ENCODE data around the gene ZNF330.
"Not testable (repeated sequence)": the region's sequence is repeated elsewhere in the genome, so short reads cannot be mapped to it uniquely, and the experiment has no call there.

The ZNF330 gene

GRCh38 chr4:141216002-141216761 is 4.5 kb upstream of the ZNF330 start:
- no peak overlapping the region for H2AFZ ChIP-seq
- H3K9ac ChIP-seq, result no peak overlapping the region
- no peak overlapping the region for H3K27ac ChIP-seq

GRCh38 chr4:141220271-141220670 is 424 bp upstream of the ZNF330 start:
- Histone ChIP-seq H3K36me3 (ENCODE audit: control insufficient read depth, insufficient read depth, low read length) (no peaks in the 10 kb centered on the region), H3K27me3 (ENCODE audit: control insufficient read depth, insufficient read depth, low read length) (no peaks in the 10 kb centered on the region), H3K27ac (peak overlapping the region; percentile 90), H3K4me3 (ENCODE audit: low read depth, low read length) (peak overlapping the region; percentile 89), H2AFZ (peak overlapping the region; percentile 94), H3K9me3 (ENCODE audit: control insufficient read depth, low read length) (peaks cover 3% of the 10 kb centered on the region), H3K79me2 (no peaks in the 10 kb centered on the region), H3K4me2 (ENCODE audit: low read length) (peak overlapping the region; percentile 73), H3K9ac (no peak overlapping the region), H3K4me1 (no peaks in the 10 kb centered on the region)
- TF ChIP-seq CTCF (IDR thresholded peaks at IDR 0.05), result no peak

More at GRCh38 chr4:141216002-141216761, 4.5 kb upstream of the ZNF330 start:
- Histone ChIP-seq H3K4me1 (no peaks in the 10 kb centered on the region), H3K79me2 (no peaks in the 10 kb centered on the region), H3K4me2 (ENCODE audit: low read length) (no peak overlapping the region), H3K4me3 (ENCODE audit: low read depth, low read length) (no peak overlapping the region), H3K36me3 (ENCODE audit: control insufficient read depth, insufficient read depth, low read length) (no peaks in the 10 kb centered on the region), H3K27me3 (ENCODE audit: control insufficient read depth, insufficient read depth, low read length) (no peaks in the 10 kb centered on the region), H3K9me3 (ENCODE audit: control insufficient read depth, low read length) (peaks cover 1% of the 10 kb centered on the region)
- no peak for TF ChIP-seq CTCF (IDR thresholded peaks at IDR 0.05)

GRCh38 chr4:141223418-141223817 is 2.7 kb downstream of the ZNF330 start:
- Histone ChIP-seq H3K36me3 (ENCODE audit: control insufficient read depth, insufficient read depth, low read length) (no peaks in the 10 kb centered on the region), H3K27ac (no peak overlapping the region)

GRCh38 chr4:141227280-141227679 is 6.6 kb downstream of the ZNF330 start:
- H3K4me1 ChIP-seq; H2AFZ ChIP-seq; H3K36me3 ChIP-seq (ENCODE audit: control insufficient read depth, insufficient read depth, low read length); H3K4me2 ChIP-seq (ENCODE audit: low read length); H3K27me3 ChIP-seq (ENCODE audit: control insufficient read depth, insufficient read depth, low read length); H3K4me3 ChIP-seq (ENCODE audit: low read depth, low read length); H3K9me3 ChIP-seq (ENCODE audit: control insufficient read depth, low read length); H3K79me2 ChIP-seq; H3K27ac ChIP-seq; H3K9ac ChIP-seq: not testable (repeated sequence)

More at GRCh38 chr4:141223418-141223817, 2.7 kb downstream of the ZNF330 start:
- Histone ChIP-seq H3K4me1 (no peaks in the 10 kb centered on the region), H3K9ac (no peak overlapping the region), H3K4me2 (ENCODE audit: low read length) (no peak overlapping the region), H2AFZ (no peak overlapping the region), H3K9me3 (ENCODE audit: control insufficient read depth, low read length) (peaks cover 3% of the 10 kb centered on the region), H3K79me2 (no peaks in the 10 kb centered on the region), H3K27me3 (ENCODE audit: control insufficient read depth, insufficient read depth, low read length) (no peaks in the 10 kb centered on the region), H3K4me3 (ENCODE audit: low read depth, low read length) (no peak overlapping the region)
- no peak for TF ChIP-seq CTCF (IDR thresholded peaks at IDR 0.05)

- H3K27me3 ChIP-seq (ENCODE audit: control insufficient read depth, insufficient read depth, low read length), result no peaks in the 10 kb centered on the region
- no peaks in the 10 kb centered on the region for H3K4me1 ChIP-seq
- TF ChIP-seq CTCF (IDR thresholded peaks at IDR 0.05), result no peak
- no peaks in the 10 kb centered on the region for H3K79me2 ChIP-seq
- no peak overlapping the region for H3K4me3 ChIP-seq (ENCODE audit: low read depth, low read length)
- H3K9ac ChIP-seq, result no peak overlapping the region
- no peak overlapping the region for H3K4me2 ChIP-seq (ENCODE audit: low read length)
- no peaks in the 10 kb centered on the region for H3K9me3 ChIP-seq (ENCODE audit: control insufficient read depth, low read length)
- H2AFZ ChIP-seq, result no peak overlapping the region
- no peaks in the 10 kb centered on the region for H3K36me3 ChIP-seq (ENCODE audit: control insufficient read depth, insufficient read depth, low read length)
- no peak overlapping the region for H3K27ac ChIP-seq
These were observed 8.9 kb downstream of the ZNF330 start for GRCh38 chr4:141229408-141230101.

All from parathyroid adenoma (tissue), 2 donors.